Lung (tissue), 12 donors: ENCODE results near the gene ZSCAN29. TPM values are rescaled to one million over a fixed set of nuclear protein-coding genes. Genes with fewer than 3 reads are reported as not detected.

Experiments used
- ATAC-seq: fragments of 200-7000 bp; cut with Tn5 transposase; one replicate; pipeline ENCODE4 v1.9.1; 2020; ENCODE audit warnings: moderate number of reproducible peaks; ENCODE audit not compliant: insufficient read depth, low FRiP score
- DNase-seq, 3 donors: peaks; one replicate each; pipeline ENCODE4 v3.0.0-alpha.2; 2013 to 2017
- H3K27ac ChIP-seq, 2 donors: one replicate each; pipeline ENCODE4 v1.5.1; 2013; ENCODE audit warnings: mild to moderate bottlenecking in 2 of 2, moderate library complexity in 2 of 2, control low read depth in 1 of 2, inconsistent platforms in 1 of 2, low read depth in 1 of 2, low read length in 1 of 2
- H3K27me3 ChIP-seq, 3 donors: one replicate each; pipeline ENCODE4 v1.5.1; 2013; ENCODE audit warnings: low read length in 2 of 3; ENCODE audit not compliant: control insufficient read depth in 3 of 3, insufficient read depth in 3 of 3
- H3K36me3 ChIP-seq, 4 donors: one replicate each; pipeline ENCODE4 v1.5.1; 2013; ENCODE audit warnings: low read length in 4 of 4, mild to moderate bottlenecking in 1 of 4, moderate library complexity in 1 of 4; ENCODE audit not compliant: control insufficient read depth in 4 of 4, insufficient read depth in 4 of 4
- H3K4me1 ChIP-seq, 5 donors: one replicate each; pipeline ENCODE4 v1.5.1; 2013; ENCODE audit warnings: low read length in 5 of 5, mild to moderate bottlenecking in 2 of 5, moderate library complexity in 1 of 5; ENCODE audit not compliant: control insufficient read depth in 5 of 5, insufficient read depth in 5 of 5
- H3K4me3 ChIP-seq: one replicate; pipeline ENCODE4 v1.5.1; 2013; ENCODE audit warnings: mild to moderate bottlenecking, control low read depth, moderate library complexity
- H3K9ac ChIP-seq, 2 donors: one replicate each; pipeline ENCODE4 v1.5.1; 2013; ENCODE audit warnings: low read length in 2 of 2, control low read depth in 1 of 2; ENCODE audit not compliant: insufficient read depth in 1 of 2
- H3K9me3 ChIP-seq, 4 donors: one replicate each; pipeline ENCODE4 v1.5.1; 2013; ENCODE audit warnings: low read length in 3 of 4, mild to moderate bottlenecking in 1 of 4, moderate library complexity in 1 of 4; ENCODE audit not compliant: control insufficient read depth in 4 of 4, insufficient read depth in 3 of 4
- WGBS, 2 donors: extraction: QIAGEN DNeasy Blood & Tissue Kit; methylation state at CpG; one replicate each; pipeline ENCODE4 v1.1.7; 2013; 5-methylcytosine and 5-hydroxymethylcytosine counted together
- polyA plus RNA-seq, 2 donors: library from polyadenylated mRNA; stranded (reverse); fragments of 200-250 nt; gene quantifications; one replicate each; pipeline ENCODE4 v1.2.1, GENCODE V29; 2013
- total RNA-seq, 2 donors: library from RNA; depleted of rRNA in 1 of 2; stranded (reverse); fragments of >200 nt in 1 of 2; gene quantifications; one replicate each; pipeline ENCODE4 v1.2.1, GENCODE V29; 2014 to 2021
- TF ChIP-seq, protein P1 (sequence below): IDR thresholded peaks from 2 replicates; pipeline ENCODE4 v1.5.1; 2012; ENCODE audit warnings: mild to moderate bottlenecking; ENCODE audit errors: control extremely low read depth, extremely low read depth
- donor health status: control.
- donor health status: control.
- donor health status: Bipolar disorder and iron deficiency.
- donor health status: healthy.
- donor health status: DM: yes; HTN: yes; CAD: no.

The ZSCAN29 gene
- total and polyA plus RNA-seq, 4 donors = 6.4 to 37.7 (median 13.8) TPM

DNA sequence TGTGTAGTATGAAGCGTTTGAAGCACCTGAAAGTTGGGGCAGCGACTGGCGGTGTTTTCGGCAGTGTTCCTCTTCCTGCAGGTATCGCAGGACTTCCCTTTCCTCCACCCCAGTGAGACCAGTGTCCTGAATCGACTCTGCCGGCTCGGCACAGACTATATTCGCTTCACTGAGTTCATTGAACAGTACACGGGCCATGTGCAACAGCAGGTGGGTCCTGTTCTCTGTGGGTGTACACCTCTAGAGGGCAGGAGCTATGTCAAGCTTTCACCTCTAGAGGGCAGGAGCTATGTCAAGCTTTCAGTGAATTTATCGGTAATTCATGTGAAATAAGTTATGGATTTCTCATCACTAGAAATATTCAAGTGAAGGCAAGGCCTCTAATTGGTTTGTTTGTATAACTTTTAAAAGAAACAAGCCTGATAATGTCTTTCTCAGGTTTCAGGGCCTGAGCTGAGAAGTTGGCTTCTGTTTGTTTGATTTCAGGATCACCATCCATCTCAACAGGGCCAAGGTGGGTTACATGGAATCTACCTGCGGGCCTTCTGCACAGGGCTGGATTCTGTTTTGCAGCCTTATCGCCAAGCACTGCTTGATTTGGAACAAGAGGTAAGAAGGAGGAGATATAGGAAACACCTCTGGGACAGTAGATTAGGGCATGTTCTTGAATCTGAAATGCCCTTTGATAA, 5.3 kb upstream of the ZSCAN29 start:
- DNase-seq = peak in 1 of 3 donors; percentile 10
- Histone ChIP-seq H3K4me1 (peaks cover 0 to 9% (median 2%) of the 10 kb centered on the region in 5 donors), H3K36me3 (peaks cover 5 to 8% (median 7%) of the 10 kb centered on the region in 4 donors), H3K9ac (no peak overlapping the region), H3K9me3 (no peaks in the 10 kb centered on the region), H3K27ac (no peak overlapping the region), H3K27me3 (no peaks in the 10 kb centered on the region), H3K4me3 (no peak overlapping the region)
- ATAC-seq = no peak
- WGBS, 2 donors = 86 to 87% methylated on average over 13 of the region's 13 CpGs
- TF ChIP-seq, protein P1, sequence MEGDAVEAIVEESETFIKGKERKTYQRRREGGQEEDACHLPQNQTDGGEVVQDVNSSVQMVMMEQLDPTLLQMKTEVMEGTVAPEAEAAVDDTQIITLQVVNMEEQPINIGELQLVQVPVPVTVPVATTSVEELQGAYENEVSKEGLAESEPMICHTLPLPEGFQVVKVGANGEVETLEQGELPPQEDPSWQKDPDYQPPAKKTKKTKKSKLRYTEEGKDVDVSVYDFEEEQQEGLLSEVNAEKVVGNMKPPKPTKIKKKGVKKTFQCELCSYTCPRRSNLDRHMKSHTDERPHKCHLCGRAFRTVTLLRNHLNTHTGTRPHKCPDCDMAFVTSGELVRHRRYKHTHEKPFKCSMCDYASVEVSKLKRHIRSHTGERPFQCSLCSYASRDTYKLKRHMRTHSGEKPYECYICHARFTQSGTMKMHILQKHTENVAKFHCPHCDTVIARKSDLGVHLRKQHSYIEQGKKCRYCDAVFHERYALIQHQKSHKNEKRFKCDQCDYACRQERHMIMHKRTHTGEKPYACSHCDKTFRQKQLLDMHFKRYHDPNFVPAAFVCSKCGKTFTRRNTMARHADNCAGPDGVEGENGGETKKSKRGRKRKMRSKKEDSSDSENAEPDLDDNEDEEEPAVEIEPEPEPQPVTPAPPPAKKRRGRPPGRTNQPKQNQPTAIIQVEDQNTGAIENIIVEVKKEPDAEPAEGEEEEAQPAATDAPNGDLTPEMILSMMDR = no peak

DNA sequence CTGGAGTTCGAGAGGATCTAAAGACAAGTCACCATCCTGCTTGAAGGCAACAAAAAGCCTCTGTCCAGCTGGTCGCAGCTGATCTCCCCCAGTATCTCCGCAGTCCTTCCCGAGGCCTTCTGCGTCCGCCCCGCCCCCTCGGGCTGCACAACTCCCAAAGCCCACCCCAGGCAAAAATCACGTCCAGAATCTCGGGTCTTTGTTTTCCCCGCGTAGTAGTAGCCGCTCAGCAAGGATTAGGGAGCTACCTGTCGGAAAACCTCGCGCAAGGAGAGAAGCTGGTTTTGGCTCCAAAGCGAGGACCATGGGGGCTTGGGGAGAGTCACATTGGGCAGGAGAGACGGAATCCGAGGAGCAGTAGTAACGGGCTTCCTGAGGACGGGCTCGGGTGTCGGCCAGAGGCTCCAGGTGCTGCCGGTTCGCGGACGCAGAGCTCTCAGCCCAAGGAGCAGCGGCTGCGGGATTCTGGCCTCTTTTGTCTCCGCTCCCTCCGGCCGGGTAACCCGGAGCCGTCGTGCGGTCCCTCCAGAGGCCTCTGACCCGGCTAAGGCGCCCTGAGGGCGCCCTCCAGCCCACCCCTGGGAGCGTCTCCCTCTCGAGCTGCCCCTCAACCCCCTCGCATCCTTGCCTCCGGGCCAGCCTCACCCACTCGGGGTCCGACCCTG, 401 bp downstream of the ZSCAN29 start:
- WGBS, 2 donors = 2% methylated on average over 43 to 45 of the region's 45 CpGs
- peaks cover 3 to 22% (median 11%) of the 10 kb centered on the region in 5 donors for H3K4me1 ChIP-seq
- ATAC-seq (peak; percentile 48), DNase-seq (peak; percentile 67 to 78 (median 77))
- H3K9me3 ChIP-seq = peaks cover 0 to 7% (median 5%) of the 10 kb centered on the region in 4 donors
- TF ChIP-seq, protein P1 = no peak
- H3K9ac ChIP-seq = peak overlapping the region; percentile 49 to 80
- H3K27me3 ChIP-seq = no peaks in the 10 kb centered on the region
- H3K27ac ChIP-seq = peak overlapping the region; percentile 27 to 56
- peak overlapping the region; percentile 68 for H3K4me3 ChIP-seq
- H3K36me3 ChIP-seq = peaks cover 11 to 31% (median 20%) of the 10 kb centered on the region in 4 donors

GRCh38 chr15:43361313-43361903, 9.4 kb downstream of the ZSCAN29 start:
- no peaks in the 10 kb centered on the region for H3K27me3 ChIP-seq
- no peak overlapping the region for H3K27ac ChIP-seq
- ATAC-seq (no peak), DNase-seq (no peak)
- WGBS, 2 donors = 99% methylated on average over 7 of the region's 7 CpGs
- TF ChIP-seq, protein P1 = no peak
- no peaks in the 10 kb centered on the region for H3K4me1 ChIP-seq
- H3K9me3 ChIP-seq = peaks cover 15 to 40% (median 26%) of the 10 kb centered on the region in 4 donors
- H3K9ac ChIP-seq = no peak overlapping the region
- H3K4me3 ChIP-seq = no peak overlapping the region
- peaks cover 24 to 80% (median 54%) of the 10 kb centered on the region in 4 donors for H3K36me3 ChIP-seq
